ENCODE results near the gene PPY. TPM values are rescaled to one million over a fixed set of nuclear protein-coding genes. Genes with fewer than 3 reads are reported as not detected.

The PPY gene
- total RNA-seq, 4 donors from 2014 or later = not detected

DNA sequence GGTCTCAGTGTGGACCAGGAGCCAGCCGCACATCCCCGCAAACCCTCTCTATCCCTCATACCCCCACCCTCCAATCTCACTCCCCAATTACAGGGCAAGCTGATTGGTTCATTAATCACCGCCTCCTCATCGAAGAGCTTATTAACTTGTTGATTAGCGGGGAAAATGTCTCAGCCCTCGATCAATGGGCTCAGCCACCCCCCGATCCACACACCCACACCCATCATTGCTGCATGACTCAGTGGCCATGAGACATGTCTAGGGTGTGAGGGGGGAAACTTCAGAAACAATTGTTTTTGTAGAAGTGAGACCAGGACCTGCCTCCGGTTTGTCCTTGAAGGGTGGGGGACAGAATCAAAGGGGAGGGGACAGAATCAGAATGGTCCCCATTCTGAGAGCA is 13.9 kb upstream of the PPY start:
- no peak overlapping the region for H3K27ac ChIP-seq
- peaks cover 12 to 14% of the 10 kb centered on the region in 2 donors for H3K4me1 ChIP-seq
- no peaks in the 10 kb centered on the region for H3K9me3 ChIP-seq
- no peak for DNase-seq
- WGBS, 2 donors = 85 to 92% methylated on average over 7 to 8 of the region's 8 CpGs
- intact Hi-C loops (cut with DNase I) = no loop called here
- TF ChIP-seq POLR2A (IDR thresholded peaks at IDR 0.05) = no peak
- TF ChIP-seq, protein P1, sequence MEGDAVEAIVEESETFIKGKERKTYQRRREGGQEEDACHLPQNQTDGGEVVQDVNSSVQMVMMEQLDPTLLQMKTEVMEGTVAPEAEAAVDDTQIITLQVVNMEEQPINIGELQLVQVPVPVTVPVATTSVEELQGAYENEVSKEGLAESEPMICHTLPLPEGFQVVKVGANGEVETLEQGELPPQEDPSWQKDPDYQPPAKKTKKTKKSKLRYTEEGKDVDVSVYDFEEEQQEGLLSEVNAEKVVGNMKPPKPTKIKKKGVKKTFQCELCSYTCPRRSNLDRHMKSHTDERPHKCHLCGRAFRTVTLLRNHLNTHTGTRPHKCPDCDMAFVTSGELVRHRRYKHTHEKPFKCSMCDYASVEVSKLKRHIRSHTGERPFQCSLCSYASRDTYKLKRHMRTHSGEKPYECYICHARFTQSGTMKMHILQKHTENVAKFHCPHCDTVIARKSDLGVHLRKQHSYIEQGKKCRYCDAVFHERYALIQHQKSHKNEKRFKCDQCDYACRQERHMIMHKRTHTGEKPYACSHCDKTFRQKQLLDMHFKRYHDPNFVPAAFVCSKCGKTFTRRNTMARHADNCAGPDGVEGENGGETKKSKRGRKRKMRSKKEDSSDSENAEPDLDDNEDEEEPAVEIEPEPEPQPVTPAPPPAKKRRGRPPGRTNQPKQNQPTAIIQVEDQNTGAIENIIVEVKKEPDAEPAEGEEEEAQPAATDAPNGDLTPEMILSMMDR (IDR thresholded peaks at IDR 0.05) = no peak
- no peak overlapping the region for H3K4me3 ChIP-seq (replicated peaks in 1 of 3)
- H3K27me3 ChIP-seq = no peaks in the 10 kb centered on the region
- no peaks in the 10 kb centered on the region for H3K36me3 ChIP-seq

DNA sequence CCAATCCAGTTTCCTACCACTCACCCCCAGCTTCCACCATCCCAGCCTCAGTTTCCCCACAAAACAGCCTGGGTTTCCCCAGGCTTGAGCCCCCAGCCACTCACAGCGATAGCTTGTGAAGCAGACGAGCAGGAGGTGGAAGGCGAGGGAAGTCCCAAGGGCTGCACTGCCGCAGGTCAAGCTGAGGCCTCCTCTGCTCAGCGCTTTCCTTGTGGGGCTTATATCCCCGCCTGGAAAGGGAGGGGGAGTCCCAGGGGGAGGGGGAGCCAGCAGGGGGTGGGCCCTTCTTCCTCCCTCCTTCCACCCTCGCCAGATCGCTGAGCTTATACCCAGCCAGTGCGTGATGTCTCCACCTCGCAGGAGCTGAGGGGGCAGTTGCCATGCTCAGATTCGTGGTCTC is 11.5 kb upstream of the PPY start, which contains the start of gene PYY:
Gene PYY (minus strand): TSS at position 195 of the 400 bp plus-strand sequence. CDS start 457 bp downstream, outside the sequence.
- intact Hi-C loops (cut with DNase I) = no loop called here
- Histone ChIP-seq H3K36me3 (no peaks in the 10 kb centered on the region), H3K27ac (no peak within 1 kb of the TSS), H3K27me3 (no peaks in the 10 kb centered on the region), H3K9me3 (no peaks in the 10 kb centered on the region), H3K4me1 (peaks cover 12 to 14% of the 10 kb centered on the region in 2 donors), H3K4me3 (replicated peaks in 1 of 3) (peak within 1 kb of the TSS in 1 of 3 donors; percentile 14)
- no peak for DNase-seq
- no peak for TF ChIP-seq POLR2A (IDR thresholded peaks at IDR 0.05)
- 66 to 84% methylated on average over 8 of the region's 11 CpGs for WGBS, 2 donors

DNA sequence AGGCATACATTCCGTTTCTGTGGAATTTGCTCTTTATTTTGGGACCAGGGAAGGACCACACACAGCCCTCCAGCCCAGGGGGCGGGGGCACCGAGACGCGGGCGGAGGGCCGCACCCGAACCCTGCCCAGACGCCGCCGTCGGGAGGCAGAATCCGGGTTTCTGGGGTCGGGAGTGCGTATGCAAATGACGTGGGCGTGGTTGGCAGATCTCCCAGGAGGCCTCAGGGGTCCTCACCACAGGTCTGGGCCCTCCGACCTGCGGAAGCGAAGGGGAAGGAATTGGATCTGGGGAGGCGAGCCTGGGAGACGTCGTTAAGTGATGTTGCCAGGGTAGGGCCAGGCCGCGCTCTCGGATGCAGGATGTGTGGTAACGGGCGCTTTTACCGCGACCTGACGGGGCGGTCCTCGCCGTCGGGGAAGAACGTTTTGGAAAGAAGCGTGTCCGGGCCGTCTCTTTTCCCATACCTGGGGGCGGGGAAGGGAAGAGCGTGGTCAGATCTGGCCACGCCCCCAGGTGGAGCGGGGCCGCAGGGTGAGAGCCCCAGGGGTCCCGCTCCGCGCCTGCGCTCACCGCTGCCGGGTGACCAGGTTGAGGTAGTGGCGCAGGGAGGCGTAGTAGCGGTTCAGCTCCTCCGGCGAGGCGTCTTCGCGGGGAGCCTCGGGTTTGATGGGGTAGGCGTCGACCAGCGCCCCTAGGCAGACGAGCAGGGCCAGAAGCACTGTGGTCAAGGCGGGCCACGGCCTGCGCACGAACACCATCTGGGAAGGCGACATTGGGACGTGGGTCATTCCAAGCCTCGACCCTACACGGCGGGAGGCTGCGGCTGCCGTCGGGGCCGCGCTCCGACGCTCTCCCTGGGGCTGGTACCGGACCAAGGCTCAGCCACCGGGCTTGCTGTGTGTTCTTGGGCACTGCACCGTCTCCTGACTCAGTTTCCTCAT is 10.7 kb upstream of the PPY start:
- intact Hi-C loops (cut with DNase I) = no loop called here
- DNase-seq = no peak
- Histone ChIP-seq H3K4me1 (peaks cover 12 to 14% of the 10 kb centered on the region in 2 donors), H3K36me3 (no peaks in the 10 kb centered on the region), H3K27ac (no peak overlapping the region), H3K9me3 (no peaks in the 10 kb centered on the region), H3K4me3 (replicated peaks in 1 of 3) (peak overlapping the region in 1 of 3 donors; percentile 14), H3K27me3 (no peaks in the 10 kb centered on the region)
- 10% methylated on average over 47 to 51 of the region's 82 CpGs for WGBS, 2 donors
- no peak for TF ChIP-seq POLR2A (IDR thresholded peaks at IDR 0.05)
- TF ChIP-seq, protein P1 (IDR thresholded peaks at IDR 0.05) = no peak

DNA sequence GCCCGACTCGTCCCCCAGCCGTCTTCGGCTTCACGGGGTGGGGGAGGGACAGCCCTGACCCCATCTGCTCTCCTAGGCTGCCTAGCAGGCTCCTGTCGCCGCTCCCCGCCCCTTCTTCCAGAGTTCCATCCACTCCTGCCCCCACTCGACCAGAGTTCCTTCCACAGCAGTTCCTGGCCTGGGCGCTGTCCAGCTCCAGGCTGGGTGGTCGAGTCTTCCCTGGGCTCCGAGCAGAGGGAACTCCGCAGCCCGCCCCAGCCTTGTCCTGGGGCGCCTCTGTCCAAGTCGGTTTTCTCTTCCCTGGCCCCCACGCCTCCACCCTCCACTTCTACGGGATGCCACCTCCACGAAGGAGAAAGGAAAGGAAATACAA is 10.1 kb upstream of the PPY start:
- Histone ChIP-seq H3K36me3 (no peaks in the 10 kb centered on the region), H3K27ac (no peak overlapping the region), H3K27me3 (no peaks in the 10 kb centered on the region), H3K4me1 (peaks cover 12 to 20% of the 10 kb centered on the region in 2 donors), H3K4me3 (replicated peaks in 1 of 3) (peak overlapping the region in 1 of 3 donors; percentile 14), H3K9me3 (no peaks in the 10 kb centered on the region)
- 6 to 8% methylated on average over 10 to 17 of the region's 19 CpGs for WGBS, 2 donors
- intact Hi-C loops (cut with DNase I) = no loop called here
- TF ChIP-seq, protein P1 (IDR thresholded peaks at IDR 0.05) = no peak
- no peak for TF ChIP-seq POLR2A (IDR thresholded peaks at IDR 0.05)
- DNase-seq = peak; percentile 38 to 53

DNA sequence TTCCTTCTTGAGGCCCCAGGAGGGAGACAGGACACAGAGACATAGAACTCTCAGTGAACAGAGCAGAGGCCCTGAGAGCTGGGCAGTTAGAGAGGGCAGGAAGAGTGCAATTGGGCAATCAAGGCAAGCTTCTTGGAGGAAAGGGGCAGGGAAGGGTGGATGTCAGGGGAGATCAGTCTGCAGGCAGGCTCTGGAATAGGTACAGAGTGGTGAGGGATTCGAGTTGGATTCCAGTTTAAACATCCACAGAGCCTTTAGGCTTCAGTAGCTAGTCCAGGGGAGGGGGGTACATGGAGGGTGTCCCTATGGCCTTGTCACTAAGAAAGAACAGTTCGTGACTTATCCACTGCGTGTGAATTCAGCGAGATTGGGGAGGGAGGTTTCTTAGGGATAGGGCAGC is 9.5 kb upstream of the PPY start:
- intact Hi-C loops (cut with DNase I) = no loop called here
- H3K36me3 ChIP-seq = no peaks in the 10 kb centered on the region
- H3K4me1 ChIP-seq = peaks cover 12 to 24% of the 10 kb centered on the region in 2 donors
- no peaks in the 10 kb centered on the region for H3K27me3 ChIP-seq
- no peak overlapping the region for H3K27ac ChIP-seq
- no peak for DNase-seq
- WGBS, 2 donors = 73 to 81% methylated on average over 4 of the region's 4 CpGs
- no peak overlapping the region for H3K4me3 ChIP-seq (replicated peaks in 1 of 3)
- no peak for TF ChIP-seq POLR2A (IDR thresholded peaks at IDR 0.05)
- TF ChIP-seq, protein P1 (IDR thresholded peaks at IDR 0.05) = no peak
- no peaks in the 10 kb centered on the region for H3K9me3 ChIP-seq
